C4-2B (cell line): ENCODE data around the gene PPP2R5C.

ENCODE experiments used
- CTCF ChIP-seq: fragments of 450-650 bp; conservative IDR thresholded peaks from 2 replicates; pipeline ENCODE4 v1.5.1; 2017; ENCODE audit warnings: mild to moderate bottlenecking
- ZFX ChIP-seq: fragments of 450-650 bp; IDR thresholded peaks from 2 replicates; pipeline ENCODE4 v1.6.1; 2017

DNA sequence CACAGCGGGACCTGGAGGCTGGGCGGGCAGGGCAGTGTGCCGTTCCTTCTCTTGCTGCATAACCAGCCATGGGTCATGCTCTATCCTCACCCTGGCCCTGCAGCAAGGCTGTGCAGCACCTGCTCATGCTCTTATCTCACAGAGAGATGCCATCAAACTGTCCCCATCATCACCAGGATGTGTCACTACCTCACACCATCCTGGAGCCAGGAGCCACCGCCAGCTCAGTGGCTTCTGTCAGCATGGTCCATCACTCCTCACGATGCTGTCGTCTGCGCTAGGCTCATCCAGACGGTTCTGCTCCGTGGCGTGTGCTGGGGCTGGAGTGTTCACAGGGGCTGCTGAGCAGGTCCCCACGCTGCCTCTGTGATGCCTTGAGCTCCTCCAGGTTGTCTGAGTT is 125.7 kb downstream of the PPP2R5C start:
- TF ChIP-seq CTCF (no peak), ZFX (no peak)
